Erythroblast (primary cell): ENCODE results near the gene PAQR9.
A peak's percentile ranks its signal among the peaks of the same experiment; 100 is the strongest.

Experiments
- DNase-seq, 2 experiments: peaks; one replicate each; lab custom pipeline; 2025; lab: John Stamatoyannopoulos, UW
- GATA1 ChIP-seq: IDR thresholded peaks from 2 replicates; pipeline ENCODE4 v1.6.1; 2011; ENCODE audit warnings: low read depth, mild to moderate bottlenecking, control low read depth, low read length, moderate library complexity
- POLR2A ChIP-seq: IDR thresholded peaks from 2 replicates; pipeline ENCODE4 v1.6.1; 2011; ENCODE audit warnings: mild to moderate bottlenecking, low read length

Gene PAQR9

DNA sequence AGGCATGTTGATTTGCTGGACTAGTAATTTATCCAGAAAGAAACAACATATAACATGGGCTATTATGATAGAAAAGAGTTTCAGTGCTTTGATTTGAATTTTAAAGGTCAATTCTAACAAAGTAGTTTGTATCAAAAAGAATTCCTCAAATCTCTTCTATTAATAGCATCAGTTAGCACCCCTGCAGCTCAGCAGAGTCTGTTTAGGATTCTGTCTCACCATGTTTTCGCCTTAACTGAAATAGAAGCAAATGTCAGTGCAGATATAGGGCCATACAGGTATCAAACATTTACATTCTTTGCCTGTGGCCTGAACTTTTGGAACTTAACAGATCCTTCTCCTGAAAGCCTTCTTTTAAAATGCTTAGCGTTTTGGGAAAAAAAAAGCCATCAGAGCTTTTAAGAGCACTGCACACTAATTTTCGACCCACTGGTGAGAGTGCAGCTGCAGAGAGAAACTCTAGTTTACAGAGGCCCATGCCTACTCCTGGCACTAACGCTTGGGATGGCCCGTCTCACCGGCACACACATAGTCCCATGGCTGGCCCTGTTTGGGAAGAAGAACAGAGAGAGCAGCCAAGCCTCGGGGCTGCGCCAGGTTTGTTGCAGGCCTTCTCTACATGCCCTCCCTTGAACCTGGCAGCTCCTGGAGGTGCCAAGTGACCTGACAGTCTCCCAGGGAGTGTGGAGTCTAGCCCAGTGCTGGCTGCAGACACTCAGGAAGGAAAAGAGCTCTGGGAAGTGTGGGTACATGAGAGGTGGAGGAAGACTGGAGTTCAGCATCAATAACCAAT, 9.9 kb upstream of the PAQR9 start:
- no peak for TF ChIP-seq POLR2A
- no peak for TF ChIP-seq GATA1

DNA sequence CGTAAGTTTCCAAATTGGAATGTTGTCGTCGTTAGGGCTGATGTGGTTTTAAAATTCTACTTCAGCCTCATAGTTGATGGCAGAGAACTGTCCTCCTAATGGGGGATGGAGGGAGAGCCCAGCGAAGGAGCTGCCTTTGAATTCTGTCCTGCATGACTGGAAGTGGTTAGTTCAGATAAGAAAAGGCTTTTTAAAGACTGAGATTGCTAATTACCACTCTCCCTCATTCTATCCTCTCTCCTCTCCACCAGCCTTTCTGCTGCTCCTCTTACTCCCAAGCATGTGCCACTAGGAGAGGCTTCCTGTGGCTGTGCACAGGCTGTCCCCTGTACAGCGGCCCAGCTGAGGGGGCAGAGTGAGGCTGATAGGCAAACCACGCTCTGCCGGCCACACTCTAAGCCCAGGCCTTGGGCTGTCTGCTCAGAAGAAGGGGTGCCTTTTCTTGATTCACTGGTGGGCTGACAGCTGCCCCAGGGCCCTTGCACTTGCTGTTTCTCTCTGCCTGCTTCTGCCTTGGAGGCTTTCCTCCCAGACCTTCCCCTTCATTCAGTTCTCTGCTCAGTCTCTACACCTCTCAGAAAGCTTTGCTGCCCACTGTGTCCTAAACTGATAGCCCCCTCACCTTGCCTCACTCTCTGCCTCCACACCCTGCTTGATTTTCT, 8.7 kb upstream of the PAQR9 start:
- DNase-seq, result peak; percentile 27 to 34
- TF ChIP-seq POLR2A (no peak), GATA1 (no peak)

More for the DNA sequence above, 9.9 kb upstream of the PAQR9 start:
- DNase-seq, result no peak

DNA sequence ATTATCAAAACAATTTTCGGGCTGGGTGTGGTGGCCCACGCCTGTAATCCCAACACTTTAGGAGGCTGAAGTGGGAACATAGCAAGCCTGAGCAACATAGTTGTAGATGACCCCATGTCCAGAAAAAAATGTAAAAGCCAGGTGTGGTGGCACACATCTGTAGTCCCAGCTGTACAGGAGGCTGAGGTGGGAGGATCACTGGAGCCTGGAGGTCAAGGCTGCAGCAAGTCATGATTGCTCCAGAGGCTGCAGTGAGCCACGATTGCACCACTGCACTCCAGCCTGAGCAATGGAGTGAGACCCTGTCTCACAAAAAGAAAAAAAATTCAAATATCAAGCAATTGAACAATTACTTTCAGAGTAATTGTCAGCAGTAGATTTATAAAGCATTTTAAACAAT, 8.0 kb upstream of the PAQR9 start:
- DNase-seq, result no peak
- TF ChIP-seq GATA1, result no peak
- TF ChIP-seq POLR2A, result no peak

DNA sequence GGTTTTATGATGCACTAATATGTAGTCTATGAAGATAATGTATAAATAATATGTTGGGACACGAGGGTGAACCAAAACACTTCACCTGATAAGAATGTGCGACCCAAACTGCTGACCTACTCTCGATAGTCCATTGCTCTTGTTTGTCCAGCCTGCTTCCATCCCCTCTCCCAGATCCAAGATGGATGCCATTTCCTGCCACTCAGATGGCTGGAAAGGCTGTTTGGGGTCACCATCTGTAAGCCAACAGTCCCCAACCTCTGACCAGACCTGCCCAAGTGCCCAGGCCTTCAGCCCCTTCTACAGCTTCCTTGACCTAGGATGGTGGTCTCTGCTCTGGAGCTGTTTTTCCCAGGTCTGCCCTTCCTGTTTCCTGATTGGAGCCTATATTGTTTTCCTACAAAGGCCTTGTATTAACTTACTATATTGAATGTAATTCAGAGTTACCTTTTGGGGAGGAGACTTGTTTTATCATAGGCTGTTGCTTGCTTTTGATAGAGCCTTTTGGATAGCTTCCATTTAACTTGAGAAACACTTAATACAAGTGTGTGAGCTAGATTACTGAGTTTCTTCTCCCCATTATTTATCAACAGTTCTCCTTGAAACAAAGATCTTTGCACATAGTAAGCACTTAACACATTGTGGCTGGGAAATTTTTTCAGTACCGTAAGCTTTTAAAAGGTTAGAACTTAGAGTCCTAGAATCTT, 5.0 kb upstream of the PAQR9 start:
- peak; percentile 77 to 90 for DNase-seq
- TF ChIP-seq GATA1 (no peak), POLR2A (peak; percentile 36)

DNA sequence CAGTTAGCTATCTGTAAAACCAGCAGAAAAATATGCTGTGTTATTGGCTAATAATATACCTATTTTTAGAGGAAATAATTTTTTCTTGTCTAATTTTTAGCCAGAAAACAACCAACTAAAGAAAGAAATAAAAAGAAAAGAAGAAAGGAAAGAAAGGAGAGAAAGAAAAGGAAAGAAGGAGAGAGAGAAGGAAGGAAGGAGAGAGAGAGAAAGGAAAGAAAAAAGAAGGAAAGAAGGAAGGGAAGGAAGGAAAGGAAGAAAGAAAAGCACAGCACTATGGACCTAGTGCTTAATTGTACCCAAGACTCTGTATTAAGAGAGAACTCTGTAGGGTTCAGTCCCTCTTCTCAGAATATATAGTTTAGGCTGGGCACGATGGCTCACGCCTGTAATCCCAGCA, 3.3 kb upstream of the PAQR9 start:
- TF ChIP-seq POLR2A (no peak), GATA1 (no peak)
- DNase-seq, result no peak

DNA sequence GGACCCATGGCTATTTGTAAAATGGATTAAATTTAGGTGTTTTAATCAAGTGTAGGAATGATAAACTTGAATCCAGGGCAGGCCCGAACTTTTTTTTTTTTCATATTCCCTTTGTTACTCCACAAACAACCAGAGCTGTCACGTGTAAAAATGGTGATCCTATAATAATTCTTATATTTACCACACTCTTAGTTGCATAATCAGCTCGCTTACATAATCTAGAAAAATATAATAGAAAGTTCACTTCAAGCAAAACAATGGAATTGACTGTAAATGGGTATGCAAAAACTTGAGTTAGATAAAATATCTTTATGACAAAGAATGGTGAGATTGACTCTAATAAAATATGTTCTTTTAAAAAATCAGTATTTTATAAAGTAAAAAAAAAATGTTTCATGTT, 2.1 kb upstream of the PAQR9 start:
- TF ChIP-seq POLR2A (no peak), GATA1 (no peak)
- no peak for DNase-seq

DNA sequence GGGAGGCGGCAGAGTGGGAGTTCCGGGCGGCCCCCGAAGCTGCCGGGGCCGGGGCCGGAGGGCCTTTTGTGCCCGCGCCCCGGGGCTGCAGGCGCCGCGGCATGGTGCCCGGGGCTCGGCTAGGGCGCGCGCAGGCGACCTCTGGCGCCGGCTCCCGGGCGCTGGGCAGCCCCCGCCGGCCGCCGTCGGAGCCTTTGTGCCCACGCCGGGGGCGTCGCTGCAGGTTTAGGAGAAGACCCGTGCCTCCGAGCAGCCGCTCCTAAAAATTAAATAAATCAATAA, 299 bp downstream of the PAQR9 start:
- peak; percentile 69 to 79 for DNase-seq
- no peak for TF ChIP-seq GATA1
- TF ChIP-seq POLR2A, result no peak

DNA sequence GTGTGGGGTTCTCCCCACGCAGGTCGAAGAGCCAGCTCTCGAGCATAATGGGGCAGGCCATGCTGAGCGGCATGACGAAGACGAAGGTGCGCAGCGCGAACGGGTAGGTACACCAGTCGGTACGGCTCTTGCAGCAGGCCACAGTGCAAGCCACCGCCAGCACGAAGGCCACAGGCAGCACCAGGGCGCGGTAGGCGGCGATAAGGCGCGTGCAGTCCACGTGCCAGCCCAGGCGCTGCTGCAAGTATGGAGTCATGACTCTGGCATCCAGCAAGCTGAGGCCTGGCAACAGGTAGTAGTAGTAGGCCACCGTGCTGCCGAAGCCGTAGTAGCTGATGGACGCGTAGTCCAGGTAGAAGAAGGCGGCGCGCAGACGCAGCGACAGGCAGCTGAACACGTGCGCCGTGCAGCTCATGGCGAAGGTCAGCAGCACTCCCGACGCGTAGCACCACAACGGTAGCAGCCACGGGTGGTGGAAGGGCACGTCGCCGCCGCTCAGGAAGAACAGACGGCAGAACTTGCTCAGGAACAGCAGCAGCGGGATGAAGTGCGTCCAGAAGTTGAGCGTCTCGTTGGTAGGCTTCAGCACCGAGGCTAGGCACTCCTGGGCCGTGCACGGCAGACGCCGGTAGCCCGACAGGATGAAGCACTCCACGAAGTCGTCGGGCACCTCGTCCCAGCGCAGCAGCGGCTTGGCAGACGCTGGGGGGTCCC, 797 bp downstream of the PAQR9 start:
- TF ChIP-seq POLR2A (no peak), GATA1 (no peak)
- DNase-seq, result peak; percentile 69 to 76

DNA sequence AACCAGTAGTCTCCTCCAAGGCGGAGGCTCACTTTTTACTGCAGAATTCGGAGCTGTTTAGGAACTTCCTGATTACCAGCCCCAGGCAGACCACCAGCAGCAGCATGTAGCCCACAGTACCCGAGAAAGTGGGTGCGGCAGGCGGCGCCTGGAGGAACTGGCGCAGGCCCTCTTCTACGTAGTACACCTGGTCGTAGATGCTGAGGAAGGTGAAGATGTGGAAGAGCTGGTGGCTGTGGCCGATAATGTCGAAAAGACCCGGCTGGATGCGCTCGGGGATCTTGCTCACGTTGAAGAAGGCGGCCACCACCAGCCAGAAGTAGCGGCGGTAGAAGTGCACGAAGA, 1.3 kb downstream of the PAQR9 start:
- peak in 1 of 2 experiments; percentile 47 for DNase-seq
- no peak for TF ChIP-seq GATA1

DNA sequence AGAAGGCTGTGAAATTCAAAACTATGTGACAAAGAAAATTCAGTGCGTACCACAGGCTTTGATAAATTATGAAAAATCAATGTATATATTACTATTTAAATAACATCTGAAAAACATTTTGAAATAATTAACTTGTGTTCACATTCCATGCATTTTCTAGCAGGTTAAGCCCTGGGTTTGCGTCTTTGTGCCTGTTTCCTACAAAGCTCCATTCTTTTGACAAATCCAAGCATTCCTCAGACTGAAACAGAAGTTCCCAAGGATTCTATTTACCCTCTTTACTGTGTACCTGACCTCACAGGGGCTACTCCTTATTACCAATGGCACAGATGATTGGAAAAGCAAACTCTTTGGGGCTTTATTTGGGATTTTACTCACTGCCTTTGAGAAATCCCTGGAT, 1.9 kb downstream of the PAQR9 start:
- DNase-seq, result peak in 1 of 2 experiments; percentile 35
- TF ChIP-seq GATA1, result no peak
- no peak for TF ChIP-seq POLR2A

DNA sequence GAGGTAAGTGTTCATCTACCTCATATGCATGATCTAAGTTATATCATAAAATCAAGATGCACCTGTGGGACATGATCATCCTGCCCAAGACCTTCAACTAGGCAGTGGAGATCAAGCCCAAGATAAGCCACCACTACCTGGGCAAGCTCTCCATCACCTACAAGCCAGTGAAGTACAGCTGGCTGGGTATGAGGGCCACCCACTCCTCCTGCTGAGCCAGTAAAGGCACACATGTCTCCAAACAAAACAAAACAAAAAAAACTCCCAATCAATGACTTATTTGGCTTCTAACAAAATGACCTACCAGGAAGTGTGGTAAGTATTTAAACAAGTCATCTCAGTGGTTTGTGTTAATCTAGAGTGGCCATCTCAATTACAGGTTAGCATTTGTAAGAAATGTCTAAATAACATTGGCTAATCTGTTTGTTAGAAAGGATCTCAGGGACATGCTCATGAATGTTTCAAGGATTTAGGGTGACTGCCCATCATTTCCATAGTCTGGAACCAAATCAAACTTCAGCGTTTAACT, 3.1 kb downstream of the PAQR9 start:
- DNase-seq, result no peak
- TF ChIP-seq GATA1 (no peak), POLR2A (no peak)

DNA sequence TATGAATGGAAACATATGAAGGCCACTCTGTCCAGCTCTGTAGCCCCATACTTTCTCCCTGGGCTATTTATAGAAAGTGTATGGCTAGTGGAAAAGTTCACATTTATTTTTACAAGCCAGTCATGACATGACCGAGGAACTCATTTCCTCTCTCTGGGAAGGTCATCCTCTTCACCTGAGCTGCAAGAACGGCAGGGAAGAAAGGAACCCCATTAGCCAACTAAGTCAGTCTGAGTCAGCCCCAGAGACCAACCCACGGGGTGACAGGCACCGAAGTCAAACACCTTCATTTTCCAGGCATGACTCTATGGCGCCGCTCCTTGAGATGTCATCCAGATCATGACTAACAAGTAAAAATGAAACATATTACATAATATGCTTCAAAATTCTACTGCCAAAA, 4.8 kb downstream of the PAQR9 start:
- TF ChIP-seq GATA1 (no peak), POLR2A (peak; percentile 5)
- peak; percentile 27 to 69 for DNase-seq

DNA sequence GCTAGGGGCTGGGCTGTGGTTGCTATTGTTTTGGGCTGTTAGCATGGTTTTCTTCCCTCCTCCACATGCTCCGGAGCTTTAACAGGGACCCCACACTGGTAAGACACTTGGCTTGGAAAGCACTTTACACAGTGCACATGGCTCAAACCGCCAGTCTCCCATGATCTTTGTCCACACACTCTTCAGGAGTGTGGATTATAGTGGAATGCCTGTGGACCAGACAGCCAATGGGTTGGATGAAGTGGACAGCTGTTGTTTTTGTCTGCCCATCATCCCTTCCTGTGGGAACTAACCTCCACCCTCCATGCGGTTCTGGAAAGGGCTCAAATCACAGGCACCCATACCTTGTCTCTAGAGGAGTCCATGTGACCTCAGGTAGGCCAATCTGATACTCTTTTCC, 10.0 kb downstream of the PAQR9 start:
- DNase-seq, result no peak
- TF ChIP-seq POLR2A (no peak), GATA1 (no peak)
